ENCODE measurements around the gene ZNF385A.
A peak's percentile ranks its signal among the peaks of the same experiment; 100 is the strongest.
"Not testable (repeated sequence)": the region's sequence is repeated elsewhere in the genome, so short reads cannot be mapped to it uniquely, and the experiment has no call there.

ZNF385A gene

GRCh38 chr12:54352891-54353874, 31.4 kb downstream of the ZNF385A start:
- peak; percentile 81 for DNase-seq

- DNase-seq, result peak; percentile 95
These were observed 32.5 kb downstream of the ZNF385A start for GRCh38 chr12:54352022-54352531.

GRCh38 chr12:54351341-54351740, 33.2 kb downstream of the ZNF385A start:
- no peak for DNase-seq

- no peak for DNase-seq
These were observed 33.8 kb downstream of the ZNF385A start for GRCh38 chr12:54350743-54351142.

- no peak for DNase-seq
These were observed 34.9 kb downstream of the ZNF385A start for GRCh38 chr12:54349679-54350078.

- no peak for DNase-seq
These were observed 35.5 kb downstream of the ZNF385A start for GRCh38 chr12:54349036-54349435.

GRCh38 chr12:54341378-54342300, 42.9 kb downstream of the ZNF385A start:
- no peak for DNase-seq

GRCh38 chr12:54340846-54341245, 43.7 kb downstream of the ZNF385A start:
- no peak for DNase-seq

- DNase-seq, result no peak
These were observed 45.7 kb downstream of the ZNF385A start for GRCh38 chr12:54338698-54339296.

GRCh38 chr12:54337854-54338650, 46.5 kb downstream of the ZNF385A start:
- DNase-seq, result no peak

- DNase-seq, result peak; percentile 30
These were observed 47.2 kb downstream of the ZNF385A start for GRCh38 chr12:54337280-54337842.

- DNase-seq, result no peak
These were observed 51.0 kb downstream of the ZNF385A start for GRCh38 chr12:54333420-54334034.

- DNase-seq, result no peak
These were observed 53.1 kb downstream of the ZNF385A start for GRCh38 chr12:54331461-54331860.

GRCh38 chr12:54330442-54330841, 54.1 kb downstream of the ZNF385A start:
- DNase-seq, result no peak

- DNase-seq, result no peak
These were observed 54.8 kb downstream of the ZNF385A start for GRCh38 chr12:54329759-54330158.

GRCh38 chr12:54328595-54329337, 55.8 kb downstream of the ZNF385A start:
- DNase-seq, result no peak

- not testable (repeated sequence) for DNase-seq
These were observed 59.0 kb downstream of the ZNF385A start for GRCh38 chr12:54325442-54326109.

- DNase-seq, result peak; percentile 99
These were observed 59.7 kb downstream of the ZNF385A start, which contains the start of gene COPZ1 for GRCh38 chr12:54324617-54325441. Gene COPZ1, plus strand, starts transcription at chr12:54325131. Its CDS starts 33 bp downstream, at chr12:54325164.

- no peak for DNase-seq
These were observed 63.2 kb downstream of the ZNF385A start for GRCh38 chr12:54321363-54321762.
